Measurements from ENCODE around the gene MRPL28.
A peak's percentile ranks its signal among the peaks of the same experiment; 100 is the strongest.

Gene MRPL28

GRCh38 chr16:405548-406506 lies 35.5 kb upstream of the MRPL28 start:
- ChIA-PET CTCF (interaction anchor here (1.2 kb wide), 1 partner anchor 12 kb away, joined by 4 read pairs; no protein-coding TSS in a partner anchor), POLR2A (no interaction called here)
- no peak for TF ChIP-seq CTCF (IDR thresholded peaks at IDR 0.05; ENCODE audit: control extremely low read depth, extremely low read depth, low read depth, missing control alignments)
- no peak for DNase-seq (ENCODE audit: extremely low spot score)

- CTCF ChIA-PET: no interaction called here
- POLR2A ChIA-PET: no interaction called here
- no peak for DNase-seq (ENCODE audit: extremely low spot score)
- no peak for TF ChIP-seq CTCF (IDR thresholded peaks at IDR 0.05; ENCODE audit: control extremely low read depth, extremely low read depth, low read depth, missing control alignments)
These were observed 34.7 kb upstream of the MRPL28 start for GRCh38 chr16:404971-405486.

- DNase-seq (ENCODE audit: extremely low spot score): peak; percentile 99
- TF ChIP-seq CTCF (IDR thresholded peaks at IDR 0.05; ENCODE audit: control extremely low read depth, extremely low read depth, low read depth, missing control alignments): peak; percentile 54
- ChIA-PET POLR2A (interaction anchor here (0.7 kb wide), 2 partner anchors 13 to 19 kb away, joined by 11 to 12 read pairs; no protein-coding TSS in a partner anchor), CTCF (interaction anchor here (0.7 to 1.6 kb wide), 4 partner anchors 9 to 1353 kb away, joined by 3 to 5 read pairs (median 4); no protein-coding TSS in a partner anchor)
These were observed 31.4 kb upstream of the MRPL28 start, which contains the start of gene DECR2 for GRCh38 chr16:401468-402348. TSS of gene DECR2 (plus strand) at chr16:401885. CDS start at chr16:401964, 79 bp downstream.

GRCh38 chr16:400061-400591 lies 29.8 kb upstream of the MRPL28 start:
- ChIA-PET CTCF (interaction anchor here (0.9 kb wide), 1 partner anchor 248 kb away, joined by 4 read pairs; no protein-coding TSS in a partner anchor), POLR2A (interaction anchor here (0.6 kb wide), 1 partner anchor 50 kb away, joined by 3 read pairs; no protein-coding TSS in a partner anchor)
- DNase-seq (ENCODE audit: extremely low spot score): no peak
- no peak for TF ChIP-seq CTCF (IDR thresholded peaks at IDR 0.05; ENCODE audit: control extremely low read depth, extremely low read depth, low read depth, missing control alignments)

- no peak for TF ChIP-seq CTCF (IDR thresholded peaks at IDR 0.05; ENCODE audit: control extremely low read depth, extremely low read depth, low read depth, missing control alignments)
- ChIA-PET CTCF (interaction anchor here (1.2 kb wide), 1 partner anchor 17 kb away, joined by 5 read pairs; no protein-coding TSS in a partner anchor), POLR2A (no interaction called here)
- DNase-seq (ENCODE audit: extremely low spot score): no peak
These were observed 29.1 kb upstream of the MRPL28 start for GRCh38 chr16:399340-400019.

Data from GM10248 (cell line).